ENCODE results near the gene MED13.

Gene MED13

GRCh38 chr17:62043140-62043539 is 21.9 kb downstream of the MED13 start:
- no peak for TF ChIP-seq CTCF (IDR thresholded peaks at IDR 0.05)
- no peak for TF ChIP-seq ZFX (IDR thresholded peaks at IDR 0.05; ENCODE audit: borderline replicate concordance)
- H3K27ac ChIP-seq = no peak overlapping the region

GRCh38 chr17:62038248-62038647 is 26.8 kb downstream of the MED13 start:
- TF ChIP-seq ZFX (IDR thresholded peaks at IDR 0.05; ENCODE audit: borderline replicate concordance) (no peak), CTCF (IDR thresholded peaks at IDR 0.05) (no peak)
- no peak overlapping the region for H3K27ac ChIP-seq

GRCh38 chr17:62033317-62033716 is 31.8 kb downstream of the MED13 start:
- no peak for TF ChIP-seq ZFX (IDR thresholded peaks at IDR 0.05; ENCODE audit: borderline replicate concordance)
- TF ChIP-seq CTCF (IDR thresholded peaks at IDR 0.05) = no peak
- no peak overlapping the region for H3K27ac ChIP-seq

GRCh38 chr17:62032480-62032879 is 32.6 kb downstream of the MED13 start:
- H3K27ac ChIP-seq = no peak overlapping the region
- no peak for TF ChIP-seq CTCF (IDR thresholded peaks at IDR 0.05)
- TF ChIP-seq ZFX (IDR thresholded peaks at IDR 0.05; ENCODE audit: borderline replicate concordance) = no peak

- no peak for TF ChIP-seq ZFX (IDR thresholded peaks at IDR 0.05; ENCODE audit: borderline replicate concordance)
- no peak for TF ChIP-seq CTCF (IDR thresholded peaks at IDR 0.05)
- H3K27ac ChIP-seq = no peak overlapping the region
Measured at GRCh38 chr17:62030264-62030663, 34.8 kb downstream of the MED13 start.

- H3K27ac ChIP-seq = no peak overlapping the region
- no peak for TF ChIP-seq ZFX (IDR thresholded peaks at IDR 0.05; ENCODE audit: borderline replicate concordance)
- no peak for TF ChIP-seq CTCF (IDR thresholded peaks at IDR 0.05)
Measured at GRCh38 chr17:62024866-62025265, 40.2 kb downstream of the MED13 start.

- TF ChIP-seq CTCF (IDR thresholded peaks at IDR 0.05) (no peak), ZFX (IDR thresholded peaks at IDR 0.05; ENCODE audit: borderline replicate concordance) (no peak)
- no peak overlapping the region for H3K27ac ChIP-seq
Measured at GRCh38 chr17:62017912-62018311, 47.2 kb downstream of the MED13 start.

Measured in 22Rv1 (cell line).